AG04449 (cell line): ENCODE measurements around the gene USP35.

ENCODE experiments used
- CTCF ChIA-PET: fragments of 350-600 bp; formaldehyde crosslinking; extraction: SDS; loops from one replicate; lab custom pipeline; 2021; ENCODE audit warnings: antibody characterized with exemption; lab: Yijun Ruan, JAX
- POLR2A ChIA-PET: fragments of 400-600, 350-600 bp; formaldehyde crosslinking; extraction: SDS; loops from one replicate; lab custom pipeline; 2020; ENCODE audit warnings: antibody characterized with exemption, inconsistent platforms; lab: Yijun Ruan, JAX
- DNase-seq: peaks from one replicate; pipeline ENCODE4 v3.0.0-alpha.2; 2010; ENCODE audit warnings: low read depth, low spot score
- H3K4me3 ChIP-seq: 2 replicates; pipeline ENCODE4 v1.5.1; 2011; ENCODE audit warnings: low read depth, mild to moderate bottlenecking, control low read depth, low read length
- CTCF ChIP-seq: IDR thresholded peaks from one replicate; pipeline ENCODE4 v1.5.1; 2011; ENCODE audit warnings: mild to moderate bottlenecking, moderate library complexity, low read length, control low read depth, inconsistent platforms; ENCODE audit not compliant: insufficient read depth; ENCODE audit errors: missing control alignments

USP35 gene

GRCh38 chr11:78251083-78251775 lies 62.5 kb downstream of the USP35 start:
- POLR2A ChIA-PET, result no interaction called here
- CTCF ChIA-PET, result interaction anchor here (1.0 to 2.8 kb wide), 4 partner anchors 11 to 313 kb away, joined by 3 to 13 read pairs (median 8); no protein-coding TSS in a partner anchor
- TF ChIP-seq CTCF, result no peak
- no peak for DNase-seq
- no peak overlapping the region for H3K4me3 ChIP-seq

- H3K4me3 ChIP-seq, result no peak overlapping the region
- POLR2A ChIA-PET, result no interaction called here
- TF ChIP-seq CTCF, result no peak
- CTCF ChIA-PET, result no interaction called here
- no peak for DNase-seq
These were observed 65.1 kb downstream of the USP35 start for GRCh38 chr11:78253797-78254196.

- POLR2A ChIA-PET, result no interaction called here
These were observed 65.5 kb downstream of the USP35 start for GRCh38 chr11:78254268-78254667.

GRCh38 chr11:78255919-78256318 lies 67.2 kb downstream of the USP35 start:
- ChIA-PET POLR2A (no interaction called here), CTCF (interaction anchor here (1.7 kb wide), 1 partner anchor 309 kb away, joined by 3 read pairs; no protein-coding TSS in a partner anchor)
- no peak for TF ChIP-seq CTCF

More at GRCh38 chr11:78254268-78254667, 65.5 kb downstream of the USP35 start:
- CTCF ChIA-PET, result no interaction called here
- no peak for TF ChIP-seq CTCF
- no peak overlapping the region for H3K4me3 ChIP-seq
- DNase-seq, result no peak

GRCh38 chr11:78256962-78257361 lies 68.2 kb downstream of the USP35 start:
- no peak for TF ChIP-seq CTCF
- ChIA-PET POLR2A (no interaction called here), CTCF (no interaction called here)
- no peak overlapping the region for H3K4me3 ChIP-seq
- DNase-seq, result peak; percentile 33

More at GRCh38 chr11:78255919-78256318, 67.2 kb downstream of the USP35 start:
- DNase-seq, result no peak
- H3K4me3 ChIP-seq, result no peak overlapping the region

- no peak for DNase-seq
- no peak overlapping the region for H3K4me3 ChIP-seq
- ChIA-PET POLR2A (no interaction called here), CTCF (no interaction called here)
- no peak for TF ChIP-seq CTCF
These were observed 68.9 kb downstream of the USP35 start for GRCh38 chr11:78257654-78258053.
